Effector CD8-positive, alpha-beta T cell (primary cell): Measurements from ENCODE around the gene GGT1.
"Not testable (repeated sequence)": the region's sequence is repeated elsewhere in the genome, so short reads cannot be mapped to it uniquely, and the experiment has no call there.

Experiments used
- DNase-seq: peaks from one replicate; lab custom pipeline; 2025; lab: John Stamatoyannopoulos, UW

Gene GGT1

DNA sequence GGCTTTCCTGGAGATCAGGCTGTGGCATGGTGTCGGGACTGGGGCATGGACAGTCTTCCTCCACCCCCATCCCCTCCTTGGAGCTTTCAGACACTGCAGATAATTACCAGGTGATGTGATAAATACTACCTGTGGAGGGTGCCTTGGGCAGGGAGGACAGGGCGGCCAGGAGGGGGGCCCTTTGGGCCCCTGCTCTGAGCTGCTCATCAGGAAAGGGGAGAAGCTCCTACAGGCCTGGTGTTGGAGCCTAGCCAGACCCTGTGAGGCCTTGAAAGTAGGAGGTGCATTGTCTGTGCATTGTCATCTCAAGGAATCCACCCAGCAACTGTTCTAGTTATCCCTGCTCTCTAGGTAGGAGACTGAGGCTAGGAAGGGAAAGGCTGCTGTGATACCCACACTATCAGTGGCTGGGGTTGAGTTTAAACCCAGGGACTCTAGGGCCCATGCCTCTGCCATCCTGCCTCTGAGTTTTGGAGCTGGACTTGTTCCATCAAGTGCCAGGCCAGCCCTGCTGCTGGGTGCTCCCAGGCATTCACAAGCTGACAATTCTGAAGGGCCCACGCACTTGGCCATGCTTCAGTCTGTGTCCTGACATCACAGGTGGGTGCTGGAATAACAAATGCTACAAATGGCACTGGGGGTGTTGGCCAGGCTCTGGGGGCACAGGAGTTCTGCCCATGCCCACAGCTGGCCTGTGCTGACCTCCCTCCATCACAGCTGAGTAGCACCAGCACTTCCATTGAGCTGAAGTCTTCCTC lies 2.9 kb upstream of the GGT1 start:
- DNase-seq, result not testable (repeated sequence)

DNA sequence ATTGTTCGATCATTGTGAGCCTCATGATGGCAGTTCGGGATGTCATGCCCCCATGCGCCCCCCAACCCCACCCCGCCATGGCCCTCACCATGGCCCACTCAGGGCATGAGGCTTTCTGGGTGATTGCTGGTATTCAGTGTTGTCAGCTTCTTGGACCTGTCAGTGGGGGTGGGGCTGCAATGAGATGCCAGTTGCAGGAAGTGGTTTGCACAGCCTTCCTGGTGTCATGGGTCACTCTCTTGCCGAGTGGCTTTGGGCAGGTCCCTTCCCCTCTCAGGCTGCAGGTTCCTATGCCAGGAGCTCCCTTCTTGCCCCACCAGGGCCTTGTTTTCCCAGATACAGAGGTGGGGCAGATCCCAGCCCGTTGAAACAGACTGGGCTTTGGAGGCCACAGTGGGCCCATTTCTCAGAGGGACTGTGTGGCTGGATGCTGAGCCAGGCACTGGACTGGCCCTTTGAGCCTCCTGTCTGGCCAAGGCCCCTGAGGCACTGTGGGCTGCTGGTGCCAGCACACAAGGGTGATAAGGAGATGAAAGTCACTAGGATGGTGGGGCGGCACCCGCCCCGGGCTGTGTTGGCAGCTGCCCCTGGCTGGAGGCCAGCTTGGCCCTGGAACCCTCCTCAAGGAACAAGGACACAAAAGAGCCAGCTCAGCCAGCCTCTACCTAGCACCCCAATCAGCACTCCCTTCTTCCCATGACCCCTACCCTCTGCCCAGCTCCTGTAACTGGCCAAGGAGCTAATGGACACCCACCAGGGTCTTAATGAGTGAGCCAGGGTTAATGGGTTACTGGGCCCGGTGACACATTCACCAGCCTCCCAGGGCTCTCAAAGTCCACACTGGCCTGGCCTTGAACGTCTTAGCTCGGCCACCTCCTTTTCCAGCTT lies 1.5 kb upstream of the GGT1 start:
- DNase-seq, result no peak

DNA sequence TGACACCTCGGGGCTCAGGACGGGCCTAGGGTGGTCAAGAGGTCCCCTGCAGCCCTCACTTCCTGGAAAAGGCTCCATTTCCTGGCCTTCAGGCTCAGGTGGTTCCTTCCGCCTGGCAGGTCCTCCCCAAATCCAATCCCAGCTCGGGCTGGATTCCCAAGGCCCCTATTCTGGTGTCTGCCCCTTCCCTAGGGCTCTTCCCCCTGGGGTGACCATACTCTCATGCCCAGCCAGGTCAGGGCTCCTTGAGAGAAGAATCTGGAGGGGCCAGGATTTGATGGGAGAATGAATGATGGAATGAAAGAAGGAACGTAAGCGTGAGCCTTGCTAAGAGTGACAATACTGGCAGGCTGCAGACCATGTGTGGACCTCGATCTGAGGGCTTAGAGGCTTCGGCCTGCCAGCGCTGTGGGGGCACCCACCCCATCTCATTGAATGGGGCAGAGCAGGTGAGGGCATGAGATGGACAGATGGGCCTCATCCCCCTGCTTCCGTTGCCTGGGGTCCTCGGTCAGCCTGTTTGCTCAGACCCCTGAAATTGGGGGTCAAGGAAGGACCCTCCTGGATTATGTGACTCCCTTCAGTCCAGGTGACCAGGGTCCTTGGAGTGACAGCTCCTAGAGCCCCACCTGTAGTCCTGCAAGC lies 766 bp upstream of the GGT1 start:
- not testable (repeated sequence) for DNase-seq

DNA sequence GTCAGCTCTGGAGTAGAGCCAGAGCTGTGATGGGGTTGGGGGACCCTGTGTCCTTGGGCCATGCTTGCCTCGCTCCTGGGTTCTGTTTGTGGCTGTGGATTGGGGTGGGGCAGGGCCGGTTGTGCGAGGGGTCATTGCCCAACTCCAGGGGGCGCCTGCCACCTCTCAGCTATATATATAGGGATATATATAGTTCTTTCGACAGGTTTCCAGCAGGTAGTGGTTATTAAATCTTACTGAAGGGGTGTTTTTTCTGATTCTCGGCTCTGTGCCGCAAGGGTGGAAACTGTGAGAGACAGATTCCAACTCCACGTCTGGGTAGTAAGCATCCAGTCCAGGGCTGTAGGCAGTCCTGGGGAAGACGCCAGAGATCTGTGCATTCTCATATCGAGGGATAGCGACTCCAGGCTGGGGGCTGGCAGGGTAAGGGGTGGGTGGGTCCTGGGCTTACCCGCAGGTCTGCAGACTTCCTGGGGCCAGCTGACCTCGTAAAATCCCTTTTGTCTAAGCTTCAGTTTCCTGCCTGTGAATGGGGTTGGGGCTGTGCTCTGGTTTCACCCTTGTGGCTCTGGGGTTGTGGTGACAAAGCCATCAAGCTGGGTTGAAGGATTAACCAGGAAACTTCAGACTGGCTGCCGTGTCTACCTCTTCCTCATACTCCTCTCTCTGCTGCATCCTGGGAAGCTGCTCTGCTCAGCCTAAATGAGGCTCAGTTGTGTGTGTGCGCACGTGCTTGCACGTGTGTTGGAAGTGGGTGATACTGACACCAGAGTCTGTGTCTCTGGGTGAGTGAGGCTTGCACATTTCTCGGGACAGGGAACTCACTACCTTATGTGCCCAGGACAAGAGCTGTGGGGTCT lies 1.0 kb downstream of the GGT1 start:
- not testable (repeated sequence) for DNase-seq

DNA sequence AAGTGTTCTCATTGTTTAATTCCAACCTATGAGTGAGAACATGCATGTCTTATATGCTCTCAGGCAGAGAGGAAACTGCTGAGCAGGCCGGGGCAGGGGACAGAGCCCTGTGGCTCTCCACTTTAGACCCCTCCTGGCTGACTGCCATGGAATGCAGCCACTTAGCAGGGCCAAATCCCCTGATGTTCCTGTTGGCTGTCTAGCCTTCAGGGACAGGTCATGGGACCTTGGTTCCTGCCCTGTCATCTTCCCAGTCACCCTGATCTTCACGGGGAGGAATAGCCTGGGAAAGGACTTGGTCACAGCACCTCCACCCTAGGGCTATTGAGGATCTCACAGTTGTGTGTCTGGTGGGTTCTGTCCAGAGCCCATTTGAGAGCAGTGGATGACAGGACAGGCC lies 3.3 kb downstream of the GGT1 start:
- not testable (repeated sequence) for DNase-seq

DNA sequence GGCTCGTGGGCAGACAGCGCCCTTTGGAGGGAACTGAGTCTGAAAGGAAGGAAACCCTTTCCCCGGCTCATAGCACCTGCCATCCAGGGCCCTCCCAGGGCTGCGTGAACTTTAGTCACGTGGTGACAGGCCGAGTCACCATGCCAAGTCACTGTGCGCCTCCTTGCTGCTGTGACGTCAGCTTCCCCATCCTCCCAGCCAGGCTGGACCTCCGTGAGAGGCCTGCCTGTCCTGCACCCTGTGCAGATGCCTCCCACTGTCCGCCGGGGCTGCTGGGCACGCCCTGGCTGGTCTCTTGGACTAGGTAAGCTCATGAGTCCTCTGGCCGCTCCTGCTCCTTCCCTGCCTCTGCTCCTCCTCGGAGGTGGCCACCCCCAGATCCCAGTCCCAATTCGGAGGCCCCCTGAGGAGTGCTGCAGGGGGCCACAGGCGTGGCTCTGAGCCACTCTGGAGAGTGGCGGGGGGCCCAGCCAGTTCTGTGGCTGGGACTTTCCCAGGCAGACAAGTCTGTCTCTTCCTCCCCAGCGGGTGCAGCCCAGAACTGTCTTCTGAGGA lies 4.5 kb downstream of the GGT1 start:
- not testable (repeated sequence) for DNase-seq

DNA sequence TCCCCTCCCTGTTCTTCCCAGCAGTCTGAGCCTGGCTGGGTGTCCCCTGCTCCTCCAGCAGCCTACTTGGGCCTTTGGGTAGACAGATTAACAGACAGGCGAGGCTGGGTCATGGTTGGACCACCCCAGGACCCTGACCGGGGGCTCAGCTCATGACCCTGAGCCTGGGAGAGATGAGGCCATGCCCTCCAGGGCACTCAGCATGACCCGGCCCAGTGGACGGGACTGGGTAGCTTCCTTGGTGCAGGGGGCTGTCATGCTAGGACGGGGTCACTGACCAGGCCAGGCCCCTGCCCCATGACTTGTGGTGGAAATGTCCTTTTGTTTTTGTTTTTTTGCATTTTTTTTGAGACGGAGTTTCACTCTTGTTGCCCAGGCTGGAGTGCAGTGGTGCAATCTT lies 5.3 kb downstream of the GGT1 start:
- DNase-seq, result not testable (repeated sequence)

DNA sequence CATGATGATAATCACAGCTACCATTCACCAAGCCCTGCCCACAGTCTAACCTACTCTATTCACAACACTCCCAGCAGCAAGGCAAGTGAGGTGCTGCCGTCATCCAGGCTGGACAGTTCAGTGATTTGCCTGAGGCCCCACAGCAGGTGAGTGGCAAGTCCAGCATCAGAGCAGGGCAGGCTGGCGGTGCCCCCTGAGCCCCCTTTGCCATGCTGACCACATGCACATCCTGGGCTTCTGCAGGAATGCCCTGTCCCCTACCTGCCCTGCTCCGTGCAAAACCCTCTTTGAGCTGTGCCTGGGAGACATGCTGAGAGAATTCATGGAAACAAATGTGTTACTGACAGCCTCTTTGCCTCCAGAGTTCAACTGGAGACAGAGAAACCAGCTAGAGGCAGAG lies 6.9 kb downstream of the GGT1 start:
- not testable (repeated sequence) for DNase-seq

DNA sequence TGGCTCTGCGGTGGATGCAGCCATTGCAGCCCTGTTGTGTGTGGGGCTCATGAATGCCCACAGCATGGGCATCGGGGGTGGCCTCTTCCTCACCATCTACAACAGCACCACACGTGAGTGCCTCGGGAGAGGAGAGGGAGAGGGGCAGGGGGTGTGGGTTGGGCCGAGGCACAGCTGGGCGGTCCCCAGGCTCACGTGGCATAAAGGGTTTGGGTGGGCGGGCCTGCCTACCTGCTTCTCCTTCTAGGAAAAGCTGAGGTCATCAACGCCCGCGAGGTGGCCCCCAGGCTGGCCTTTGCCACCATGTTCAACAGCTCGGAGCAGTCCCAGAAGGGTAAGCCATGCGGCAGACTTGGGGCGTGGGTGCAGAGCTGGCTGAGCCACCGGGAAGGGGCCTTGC lies 11.8 kb downstream of the GGT1 start:
- not testable (repeated sequence) for DNase-seq

DNA sequence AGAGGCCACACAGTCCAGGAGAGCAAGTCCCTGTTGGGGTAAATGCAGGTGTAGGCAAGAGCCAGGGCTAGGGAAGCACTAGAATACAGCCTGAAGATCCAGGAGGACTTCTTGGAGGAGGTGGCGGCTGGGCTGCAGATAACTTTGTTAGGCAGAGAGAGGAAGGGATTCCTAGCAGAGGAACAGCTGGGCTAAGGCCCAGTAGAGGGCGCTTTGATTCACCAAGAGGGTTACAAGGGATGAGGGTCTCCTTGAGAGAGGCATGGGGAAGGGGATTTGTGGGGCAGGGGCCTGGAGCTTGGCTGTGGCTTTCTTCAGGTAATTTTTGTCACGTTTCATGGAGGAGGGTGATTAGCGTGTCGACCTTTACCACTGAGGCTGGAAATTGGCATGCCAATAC lies 18.3 kb downstream of the GGT1 start:
- not testable (repeated sequence) for DNase-seq

DNA sequence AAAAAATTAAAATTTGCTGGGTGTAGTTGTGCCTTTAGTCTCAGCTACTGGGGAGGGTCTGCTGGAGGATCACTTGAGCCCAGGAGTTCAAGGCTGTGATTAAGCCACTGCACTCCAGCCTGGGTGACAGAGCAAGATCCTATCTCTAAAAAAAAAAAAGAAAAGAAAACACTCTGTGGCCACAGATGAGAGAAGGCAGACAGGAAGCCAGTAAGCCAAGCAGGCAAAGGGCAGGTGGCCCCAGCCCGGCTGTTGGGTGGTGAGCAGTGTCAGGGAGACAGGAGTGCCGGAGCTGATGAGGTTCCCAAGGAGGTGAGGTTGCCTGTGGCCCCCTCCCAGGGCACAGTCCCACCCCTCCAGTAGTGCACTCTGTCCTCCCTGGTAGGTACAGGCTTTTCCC lies 19.6 kb downstream of the GGT1 start:
- DNase-seq, result not testable (repeated sequence)

DNA sequence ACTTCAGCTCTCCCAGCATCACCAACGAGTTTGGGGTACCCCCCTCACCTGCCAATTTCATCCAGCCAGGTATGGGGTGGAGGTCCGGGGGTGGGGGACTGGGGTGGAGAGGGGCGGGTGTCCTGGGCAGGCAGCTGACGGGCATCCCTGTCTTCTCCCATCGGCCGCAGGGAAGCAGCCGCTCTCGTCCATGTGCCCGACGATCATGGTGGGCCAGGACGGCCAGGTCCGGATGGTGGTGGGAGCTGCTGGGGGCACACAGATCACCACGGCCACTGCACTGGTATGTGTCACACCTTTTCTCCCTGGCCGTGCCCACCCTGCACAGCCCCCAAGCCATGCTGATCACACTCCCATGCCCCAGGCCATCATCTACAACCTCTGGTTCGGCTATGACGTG lies 24.9 kb downstream of the GGT1 start:
- not testable (repeated sequence) for DNase-seq

DNA sequence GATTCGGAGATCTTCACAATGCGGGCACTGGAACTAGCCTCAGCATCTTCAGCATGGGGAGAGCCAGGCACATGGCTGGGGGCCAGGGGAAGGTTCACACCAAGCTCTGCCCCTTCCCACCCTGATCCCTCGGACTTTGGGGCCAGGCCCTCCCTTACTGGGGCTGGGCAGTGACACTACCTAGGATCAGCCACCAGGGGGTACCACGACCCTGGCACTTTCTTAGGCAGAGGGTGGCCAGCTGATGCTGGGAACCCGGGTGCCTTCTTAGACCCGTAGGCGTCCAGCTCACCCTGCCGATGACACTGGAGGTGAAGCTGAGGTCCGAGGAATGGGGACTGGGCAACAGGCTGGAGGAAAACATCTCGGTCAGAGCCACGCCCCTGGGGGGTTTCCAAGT lies 26.1 kb downstream of the GGT1 start:
- DNase-seq, result peak; percentile 2

DNA sequence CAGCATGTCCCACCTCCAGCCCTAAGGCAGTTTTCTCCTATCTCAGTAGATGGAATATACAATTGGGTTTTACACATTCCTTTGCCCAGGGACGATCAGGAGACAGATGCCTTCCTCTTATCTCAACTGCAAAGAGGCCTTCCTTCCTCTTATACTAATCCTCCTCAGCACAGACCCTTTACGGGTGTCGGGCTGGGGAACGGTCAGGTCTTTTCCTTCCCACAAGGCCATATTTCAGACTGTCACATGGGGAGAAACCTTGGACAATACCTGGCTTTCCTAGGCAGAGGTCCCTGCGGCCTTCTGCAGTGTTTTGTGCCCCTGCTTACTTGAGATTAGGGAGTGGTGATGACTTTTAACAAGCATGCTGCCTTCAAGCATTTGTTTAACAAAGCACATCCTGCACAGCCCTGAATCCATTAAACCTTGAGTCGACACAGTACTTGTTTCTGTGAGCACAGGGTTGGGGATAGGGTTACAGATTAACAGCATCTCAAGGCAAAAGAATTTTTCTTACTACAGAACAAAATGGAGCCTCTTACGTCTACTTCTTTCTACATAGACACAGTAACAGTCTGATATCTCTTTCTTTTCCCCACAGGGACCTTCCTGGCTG lies 27.9 kb downstream of the GGT1 start:
- not testable (repeated sequence) for DNase-seq

DNA sequence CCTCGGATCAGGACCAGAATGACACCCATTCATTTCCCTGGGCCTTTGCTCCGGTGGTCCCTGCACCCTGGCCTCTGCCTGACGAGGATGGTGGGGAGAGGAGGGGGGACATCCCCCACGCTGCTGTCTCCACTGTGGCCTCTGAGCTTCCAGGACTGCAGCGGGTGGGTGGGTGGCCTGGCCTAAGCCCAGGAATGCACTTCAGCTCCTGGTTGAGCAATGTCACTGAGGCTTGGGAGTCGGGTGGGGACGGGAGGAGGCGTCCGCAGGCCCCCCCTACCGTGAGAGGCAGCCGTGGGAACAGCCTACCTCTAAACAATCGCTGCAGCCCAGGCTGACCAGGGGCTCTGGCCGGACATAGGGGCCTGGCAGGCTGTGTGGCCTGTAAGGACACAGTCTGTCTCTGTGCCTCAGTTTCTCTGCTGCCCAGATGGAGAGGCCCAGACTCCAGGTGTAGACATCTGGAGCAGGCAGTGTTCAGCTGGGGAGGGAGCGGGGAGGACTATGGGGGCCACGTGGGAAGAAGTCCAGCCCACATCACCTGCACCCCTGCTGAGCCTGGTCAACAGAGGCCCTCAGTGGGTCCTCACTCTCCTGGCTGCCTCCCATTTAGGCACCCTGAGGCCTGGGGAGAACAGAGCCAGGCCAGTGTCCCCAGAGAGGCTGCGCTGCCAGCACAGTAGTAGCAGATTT lies 28.6 kb downstream of the GGT1 start:
- not testable (repeated sequence) for DNase-seq

DNA sequence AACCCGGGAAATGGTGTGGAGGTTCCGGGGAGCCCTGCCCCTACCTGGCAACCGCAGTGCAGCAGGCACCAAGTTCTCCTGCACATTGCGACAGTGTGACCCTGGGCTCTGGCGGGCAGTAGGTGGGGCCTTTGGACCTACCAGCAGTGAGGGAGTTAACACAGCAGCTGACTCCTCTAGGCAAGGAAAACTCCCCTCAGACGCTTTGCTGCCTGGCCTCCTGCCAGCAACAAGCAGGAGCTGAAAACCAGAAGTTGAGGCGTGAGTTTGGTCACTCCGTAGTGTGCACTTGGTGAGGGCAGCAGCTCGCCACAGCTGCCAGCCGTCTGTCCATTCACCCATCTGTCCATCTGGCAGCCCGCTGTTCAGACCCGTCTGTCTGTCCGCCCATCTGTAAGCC lies 29.6 kb downstream of the GGT1 start:
- not testable (repeated sequence) for DNase-seq

DNA sequence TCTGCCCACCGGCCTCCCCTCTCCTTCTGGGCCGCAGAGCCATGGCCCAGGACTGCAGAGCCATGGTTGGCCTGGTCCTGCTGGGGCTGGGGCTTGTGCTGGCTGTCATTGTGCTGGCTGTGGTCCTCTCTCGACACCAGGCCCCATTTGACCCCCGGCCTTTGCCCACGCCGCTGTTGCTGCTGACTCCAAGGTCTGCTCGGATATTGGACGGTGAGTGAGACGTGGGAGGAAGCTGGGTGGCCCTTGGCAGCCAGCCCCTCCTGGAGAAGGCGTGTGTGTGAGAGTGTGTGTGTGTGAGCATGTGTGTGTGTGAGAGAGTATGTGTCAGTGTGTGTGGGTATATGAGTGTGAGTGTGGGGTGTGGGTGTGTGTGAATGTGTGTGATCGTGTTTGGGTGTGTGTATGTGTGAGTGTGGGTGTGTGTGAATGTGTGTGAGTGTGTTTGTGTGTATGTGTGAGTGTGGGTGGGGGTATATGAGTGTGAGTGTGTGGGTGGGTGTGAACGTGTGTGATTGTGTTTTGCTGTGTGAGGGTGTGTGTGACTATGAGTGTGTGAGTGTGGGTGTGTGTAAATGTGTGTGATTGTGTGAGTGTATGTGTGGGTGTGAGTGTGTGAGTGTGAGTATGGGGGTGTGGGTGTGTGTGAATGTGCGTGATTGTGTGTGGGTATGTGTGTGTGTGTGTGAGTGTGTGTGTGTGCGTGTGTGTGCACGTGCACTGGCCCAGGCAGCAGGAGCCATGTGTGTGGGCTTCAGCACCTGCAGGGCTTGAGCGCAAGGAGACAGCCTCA lies 30.4 kb downstream of the GGT1 start:
- DNase-seq, result not testable (repeated sequence)

DNA sequence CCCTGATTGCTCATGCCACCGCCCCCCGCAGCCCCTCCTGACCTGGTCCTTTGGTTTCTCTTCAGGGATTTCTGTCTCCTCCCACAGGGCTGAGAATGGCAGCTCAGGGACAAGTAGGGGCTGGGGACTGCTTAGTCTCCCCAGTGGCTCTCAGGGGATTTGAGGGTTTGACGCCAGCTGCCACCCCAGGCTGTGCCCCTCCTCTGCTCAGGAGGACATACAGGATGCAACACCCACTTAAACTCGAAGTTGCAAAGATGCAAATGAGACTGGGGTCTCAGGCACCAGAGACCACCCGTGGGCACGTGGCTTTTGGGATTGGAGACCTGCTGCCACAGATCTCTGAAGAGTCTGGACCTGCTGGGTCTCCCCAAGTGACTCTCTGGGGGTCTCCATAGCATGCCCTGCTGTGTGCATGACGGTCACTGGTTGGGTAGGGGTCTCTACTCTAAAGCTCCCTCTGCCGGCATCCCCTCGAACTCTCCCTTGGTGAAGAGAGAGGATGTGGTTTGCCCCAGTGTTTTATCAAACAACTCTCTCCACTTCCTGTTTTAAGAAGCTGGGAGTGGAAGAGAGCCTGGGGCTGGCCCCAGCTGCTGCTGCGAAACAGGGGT lies 31.9 kb downstream of the GGT1 start:
- not testable (repeated sequence) for DNase-seq

DNA sequence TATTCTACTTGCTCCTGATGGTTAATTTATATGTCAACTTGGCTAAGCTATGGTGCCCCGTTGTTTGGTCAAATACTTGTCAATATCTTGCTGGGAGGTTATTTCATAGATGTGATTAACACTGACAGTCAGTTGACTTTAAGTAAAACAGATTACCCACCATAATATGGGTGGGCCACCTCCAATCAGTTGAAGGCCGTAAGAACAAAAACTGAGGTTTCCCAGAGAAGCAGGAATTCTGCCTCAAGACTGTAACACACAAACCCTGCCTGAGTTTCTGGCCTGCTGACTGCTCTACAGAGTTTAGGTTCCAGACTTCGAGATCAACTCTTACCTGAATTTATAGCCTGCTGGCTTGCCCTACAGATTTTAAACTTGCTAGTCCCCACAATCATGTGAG lies 33.5 kb downstream of the GGT1 start:
- DNase-seq, result not testable (repeated sequence)
